MM.1S (cell line): Measurements from ENCODE around the gene LCAT.

Experiments
- EZH2 ChIP-seq: fragments of 300-600 bp; sonication (generic); optimal IDR thresholded peaks from 2 replicates; pipeline ENCODE3; 2017; ENCODE audit warnings: low read depth, mild to moderate bottlenecking, antibody characterized with exemption, low read length, mixed read lengths
- EZH2phosphoT487 ChIP-seq: fragments of 300-600 bp; sonication (generic); IDR thresholded peaks from 2 replicates; pipeline ENCODE4 v1.6.1; 2018; ENCODE audit warnings: antibody characterized with exemption, low read length
- TF ChIP-seq, protein P1 (sequence below): fragments of 300-600 bp; sonication (generic); IDR thresholded peaks from 2 replicates; pipeline ENCODE4 v1.5.1; 2016; ENCODE audit warnings: antibody characterized with exemption, low read length, mixed read lengths

DNA sequence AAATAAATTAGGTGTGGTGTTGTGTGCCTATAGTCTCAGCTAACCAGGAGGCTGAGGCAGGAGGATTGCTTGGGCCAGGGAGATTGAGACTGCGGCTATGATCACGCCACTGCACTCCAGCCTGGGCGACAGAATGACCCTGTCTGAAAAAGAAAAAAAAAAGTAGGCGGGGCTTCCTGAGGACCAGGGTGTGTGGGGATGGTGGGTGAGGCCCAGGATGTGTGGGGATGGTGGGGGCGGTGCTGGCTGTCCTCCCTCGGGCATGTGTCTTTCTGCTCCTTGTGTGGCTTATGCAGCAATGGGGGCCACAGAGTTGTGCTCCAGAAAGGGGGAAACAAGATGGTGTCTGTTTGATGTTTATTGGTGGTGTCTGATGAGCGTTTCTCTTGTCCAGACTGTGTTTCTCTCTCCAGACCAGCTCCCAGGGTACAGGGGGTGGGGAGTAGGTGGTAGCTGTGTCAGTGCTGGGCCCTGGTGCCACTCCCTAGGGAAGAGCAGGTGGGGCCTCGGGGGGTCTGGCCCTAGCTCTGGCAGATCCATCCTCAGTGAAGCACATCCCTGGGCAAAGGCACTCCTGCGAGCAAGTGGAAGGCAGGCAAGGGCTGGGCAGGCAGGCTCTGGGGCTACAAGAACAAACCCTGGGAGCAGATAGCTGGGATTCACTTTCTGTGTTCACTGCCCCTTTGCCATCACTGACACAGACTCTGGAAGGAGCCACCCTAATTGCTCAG is 2.3 kb downstream of the LCAT start:
- TF ChIP-seq, protein P1, sequence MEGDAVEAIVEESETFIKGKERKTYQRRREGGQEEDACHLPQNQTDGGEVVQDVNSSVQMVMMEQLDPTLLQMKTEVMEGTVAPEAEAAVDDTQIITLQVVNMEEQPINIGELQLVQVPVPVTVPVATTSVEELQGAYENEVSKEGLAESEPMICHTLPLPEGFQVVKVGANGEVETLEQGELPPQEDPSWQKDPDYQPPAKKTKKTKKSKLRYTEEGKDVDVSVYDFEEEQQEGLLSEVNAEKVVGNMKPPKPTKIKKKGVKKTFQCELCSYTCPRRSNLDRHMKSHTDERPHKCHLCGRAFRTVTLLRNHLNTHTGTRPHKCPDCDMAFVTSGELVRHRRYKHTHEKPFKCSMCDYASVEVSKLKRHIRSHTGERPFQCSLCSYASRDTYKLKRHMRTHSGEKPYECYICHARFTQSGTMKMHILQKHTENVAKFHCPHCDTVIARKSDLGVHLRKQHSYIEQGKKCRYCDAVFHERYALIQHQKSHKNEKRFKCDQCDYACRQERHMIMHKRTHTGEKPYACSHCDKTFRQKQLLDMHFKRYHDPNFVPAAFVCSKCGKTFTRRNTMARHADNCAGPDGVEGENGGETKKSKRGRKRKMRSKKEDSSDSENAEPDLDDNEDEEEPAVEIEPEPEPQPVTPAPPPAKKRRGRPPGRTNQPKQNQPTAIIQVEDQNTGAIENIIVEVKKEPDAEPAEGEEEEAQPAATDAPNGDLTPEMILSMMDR: no peak
- TF ChIP-seq EZH2 (no peak), EZH2phosphoT487 (no peak)
